ENCODE measurements around the gene RCAN2.

Gene RCAN2

GRCh38 chr6:46491628-46492547, 639 bp upstream of the RCAN2 start:
- DNase-seq (ENCODE audit: low read depth in 2 of 2) = no peak

GRCh38 chr6:46490425-46491200, 636 bp downstream of the RCAN2 start:
- no peak for DNase-seq (ENCODE audit: low read depth in 2 of 2)

DNA sequence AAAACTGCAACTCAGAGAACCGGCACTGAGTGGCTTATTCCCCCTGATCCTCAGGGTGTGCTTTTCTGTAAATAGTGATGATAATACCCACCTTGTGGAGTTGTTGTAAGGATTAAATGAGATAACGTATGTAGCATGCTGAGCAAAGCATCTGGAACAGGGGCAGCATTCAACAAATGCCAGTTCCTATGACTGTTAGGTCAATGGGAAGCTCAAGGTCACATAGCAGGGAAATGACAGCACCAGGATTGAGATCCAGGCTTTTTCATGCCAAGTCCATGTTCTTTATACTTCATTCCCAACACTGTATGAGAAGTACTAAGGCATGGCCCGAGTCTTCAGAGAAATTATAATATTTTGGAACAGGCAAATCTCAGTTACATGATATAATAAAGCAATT, 5.1 kb downstream of the RCAN2 start:
- no peak for DNase-seq (ENCODE audit: low read depth in 2 of 2)

DNA sequence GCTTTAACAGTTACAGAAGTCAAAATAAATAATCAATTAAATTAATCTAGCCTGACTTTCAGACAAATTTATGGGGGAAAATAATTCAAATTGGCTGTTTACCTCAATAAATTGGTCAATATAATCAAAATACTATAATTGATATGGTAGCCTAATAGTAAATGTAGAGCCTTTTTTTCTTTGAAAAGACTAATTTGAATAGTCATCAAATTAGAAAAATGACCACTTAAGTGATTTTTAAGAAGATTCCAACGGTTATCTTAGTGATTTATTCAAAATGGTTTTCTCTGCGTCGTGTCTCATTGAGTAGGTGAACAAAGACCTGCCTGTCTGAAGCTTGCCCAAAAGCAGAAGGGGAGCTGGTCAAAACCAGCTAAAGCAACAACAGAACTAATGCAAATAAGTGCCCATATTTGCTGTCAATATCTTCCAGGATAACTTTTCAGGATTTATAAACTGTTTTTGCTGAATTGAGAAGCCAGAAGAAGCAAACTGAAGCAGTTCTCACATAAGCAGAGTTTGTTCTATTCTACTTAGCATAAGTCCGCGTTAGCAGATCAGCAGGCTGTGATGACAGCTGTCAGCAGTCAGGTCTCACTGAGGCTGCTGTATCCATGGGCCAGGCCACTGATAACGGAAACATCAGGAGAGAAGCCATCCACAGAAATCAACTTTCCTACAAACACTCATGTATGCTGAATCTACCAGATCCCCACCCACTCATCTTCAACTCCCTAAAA, 7.0 kb downstream of the RCAN2 start:
- no peak for DNase-seq (ENCODE audit: low read depth in 2 of 2)

- no peak for DNase-seq (ENCODE audit: low read depth in 2 of 2)
These were observed 14.9 kb downstream of the RCAN2 start for GRCh38 chr6:46476301-46476700.

- DNase-seq (ENCODE audit: low read depth in 2 of 2) = no peak
These were observed 17.4 kb downstream of the RCAN2 start for GRCh38 chr6:46473881-46474280.

- DNase-seq (ENCODE audit: low read depth in 2 of 2) = no peak
These were observed 19.0 kb downstream of the RCAN2 start for GRCh38 chr6:46472243-46472642.

DNA sequence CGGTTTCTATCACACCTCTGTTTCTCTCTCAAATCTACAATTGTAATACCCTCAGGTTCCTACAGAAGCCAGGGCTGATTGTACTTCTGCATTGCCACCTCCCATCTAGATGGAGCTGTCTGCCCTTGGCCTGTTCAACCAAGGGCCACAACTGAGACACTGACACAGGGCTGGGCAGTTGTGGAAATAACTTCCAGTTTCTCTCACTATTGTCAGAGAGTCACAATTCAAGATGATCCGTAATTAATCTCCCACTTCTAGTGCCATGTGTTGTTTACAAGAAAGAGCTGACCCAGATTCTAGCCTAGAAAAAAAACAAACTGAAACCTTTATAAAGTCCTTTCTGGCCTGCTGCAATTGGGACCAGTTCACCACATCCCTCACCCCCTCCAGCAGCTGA, 22.2 kb downstream of the RCAN2 start:
- DNase-seq (ENCODE audit: low read depth in 2 of 2) = no peak

DNA sequence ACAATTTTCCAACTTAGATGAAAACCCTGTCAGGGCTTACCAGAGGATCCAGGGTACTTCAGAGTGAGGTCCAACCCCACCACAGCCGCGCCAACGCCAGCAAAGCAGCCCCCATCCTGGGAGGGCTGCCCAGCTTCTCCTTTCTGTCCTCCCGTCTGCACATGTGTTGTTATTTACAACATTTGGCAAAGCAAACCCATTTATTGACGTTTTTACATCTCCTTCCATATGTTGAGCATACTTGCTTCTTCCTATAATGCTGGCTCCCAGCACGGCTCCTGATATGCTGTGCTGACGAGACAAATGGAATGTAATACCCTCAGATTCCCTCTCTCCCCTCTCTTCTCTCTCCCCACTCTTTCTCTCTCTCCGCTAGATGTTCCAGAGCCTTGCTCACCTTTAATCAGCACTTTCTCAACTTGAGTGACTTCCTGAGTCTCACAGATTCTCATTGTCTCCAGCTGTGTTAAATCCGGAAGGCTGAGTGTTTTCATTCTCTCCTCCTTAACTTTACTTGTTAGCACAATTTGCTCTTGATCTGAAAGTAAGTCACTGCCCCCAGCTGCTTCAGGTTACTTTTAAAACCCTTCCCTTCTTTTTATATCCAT, 22.7 kb downstream of the RCAN2 start:
- DNase-seq (ENCODE audit: low read depth in 2 of 2) = no peak

DNA sequence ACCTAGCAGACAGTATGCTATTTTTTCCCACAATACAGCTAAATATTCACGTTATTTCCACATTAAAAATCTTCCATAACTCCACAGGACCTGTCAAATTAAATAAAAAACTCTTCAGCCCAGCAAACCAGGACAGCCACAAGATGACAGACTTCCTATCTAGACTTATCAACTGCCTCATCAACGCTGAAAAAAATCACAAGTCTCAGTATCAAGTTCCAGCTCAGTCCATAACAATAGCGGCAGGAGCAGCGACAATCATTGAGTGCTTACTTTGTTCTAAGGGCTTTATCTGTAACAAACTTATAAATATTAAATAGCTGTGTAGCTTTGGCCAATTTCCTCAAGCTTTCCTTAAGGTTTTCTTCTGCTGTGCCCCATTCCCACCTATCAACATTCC, 24.7 kb downstream of the RCAN2 start:
- no peak for DNase-seq (ENCODE audit: low read depth in 2 of 2)

- DNase-seq (ENCODE audit: low read depth in 2 of 2) = no peak
These were observed 25.7 kb downstream of the RCAN2 start for GRCh38 chr6:46465294-46466165.

DNA sequence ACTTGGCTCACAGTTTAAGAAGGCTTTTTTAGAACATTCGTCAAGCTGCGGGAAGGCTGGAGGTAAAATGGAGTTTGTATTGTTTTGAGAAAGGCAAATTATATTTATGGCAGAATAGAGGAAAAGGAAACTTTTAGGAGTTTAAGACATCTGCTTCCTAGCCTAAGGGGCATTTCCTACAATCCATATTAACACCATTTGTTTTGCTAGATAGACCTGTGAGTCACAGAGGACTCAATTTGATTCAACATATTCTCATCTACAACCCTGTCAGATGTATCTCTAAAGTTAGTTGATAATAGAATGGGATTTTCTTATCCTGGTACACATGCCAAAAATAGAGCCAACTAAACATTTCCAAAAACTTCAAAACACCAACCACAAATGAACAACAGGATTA, 35.0 kb downstream of the RCAN2 start:
- no peak for DNase-seq (ENCODE audit: low read depth in 2 of 2)

DNA sequence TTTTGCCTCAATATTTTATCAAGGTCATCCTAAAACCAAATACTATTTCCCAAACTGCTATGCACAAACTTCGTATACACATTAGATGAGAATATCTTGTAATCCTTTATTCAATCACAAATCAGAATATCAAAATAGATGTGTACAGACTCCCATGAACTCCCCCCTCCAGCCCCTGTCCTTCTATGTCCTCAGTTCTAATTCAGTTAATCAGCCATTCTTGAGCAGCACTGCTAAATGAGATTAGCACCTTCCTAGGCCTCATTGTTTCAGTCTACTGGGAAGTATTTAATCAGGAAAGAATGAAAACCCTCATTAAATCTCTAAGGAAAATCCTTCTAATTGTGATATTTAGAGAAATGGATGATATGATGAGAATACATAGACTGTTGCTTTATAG, 36.6 kb downstream of the RCAN2 start:
- no peak for DNase-seq (ENCODE audit: low read depth in 2 of 2)

DNA sequence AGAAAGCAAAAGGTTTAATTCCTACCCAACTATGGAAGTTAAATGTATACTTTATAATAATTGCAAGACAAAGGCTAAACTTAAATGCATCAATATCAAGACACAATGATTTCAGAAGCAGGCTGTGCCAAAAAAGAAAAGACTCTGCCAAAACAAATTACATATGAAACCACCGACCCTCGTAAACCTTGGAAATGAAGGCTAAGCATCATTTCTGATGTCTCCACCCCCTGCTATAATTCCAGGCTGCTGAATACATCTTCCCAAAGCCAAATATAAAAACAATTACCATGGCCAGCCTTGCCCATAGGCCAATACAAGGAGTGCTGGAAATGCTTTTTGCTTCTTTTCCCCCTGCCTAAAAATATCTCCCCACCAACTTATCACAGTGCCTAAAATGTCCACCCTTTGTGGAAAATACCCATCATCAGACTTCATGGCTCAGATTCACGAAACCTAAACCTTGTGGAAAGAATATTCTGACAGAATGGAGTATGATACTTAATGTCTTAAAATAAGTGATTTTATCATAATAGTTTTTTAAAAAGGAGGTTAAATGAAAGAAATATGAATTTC, 37.4 kb downstream of the RCAN2 start:
- DNase-seq (ENCODE audit: low read depth in 2 of 2) = no peak

DNA sequence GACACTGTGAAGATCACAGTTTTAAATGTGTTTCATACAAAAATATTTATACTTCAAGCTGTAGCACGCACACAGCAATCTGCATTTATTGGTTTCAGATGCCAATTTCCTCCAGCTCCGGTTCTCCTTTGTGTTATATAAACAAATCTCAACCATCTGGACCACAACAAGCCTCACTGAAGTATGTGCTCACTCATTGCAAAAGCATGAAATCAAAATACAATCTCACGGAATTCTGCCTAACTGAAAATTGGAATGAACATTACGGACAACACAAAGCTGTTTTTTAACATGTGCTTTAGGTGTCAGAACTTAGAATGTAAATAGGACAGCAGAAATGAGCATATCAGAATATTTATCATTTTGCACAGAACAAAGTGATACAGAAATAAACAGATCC, 38.0 kb downstream of the RCAN2 start:
- DNase-seq (ENCODE audit: low read depth in 2 of 2) = no peak

GRCh38 chr6:46452312-46452917, 38.8 kb downstream of the RCAN2 start:
- no peak for DNase-seq (ENCODE audit: low read depth in 2 of 2)

DNA sequence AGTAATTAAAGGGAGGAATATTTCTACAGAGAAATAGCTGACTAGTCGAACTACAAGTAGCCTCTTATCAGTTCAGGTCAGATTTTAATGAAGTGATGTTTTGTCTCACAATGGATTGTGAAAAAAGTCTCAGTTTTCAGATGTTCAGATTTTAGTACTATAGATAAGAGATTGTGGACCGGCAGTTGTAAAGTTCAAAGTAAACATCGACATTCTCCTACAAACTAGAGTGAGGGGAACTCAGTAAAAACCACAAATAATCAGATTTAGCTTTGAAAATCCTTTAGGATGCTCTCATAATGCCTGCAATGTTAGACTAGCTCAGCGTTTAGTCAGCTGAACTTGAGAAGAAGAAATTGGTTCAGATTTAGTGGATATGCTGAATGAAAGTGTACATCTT, 39.9 kb downstream of the RCAN2 start:
- DNase-seq (ENCODE audit: low read depth in 2 of 2) = no peak

- no peak for DNase-seq (ENCODE audit: low read depth in 2 of 2)
These were observed 46.3 kb downstream of the RCAN2 start for GRCh38 chr6:46444772-46445454.

- no peak for DNase-seq (ENCODE audit: low read depth in 2 of 2)
These were observed 47.6 kb downstream of the RCAN2 start for GRCh38 chr6:46443623-46444022.

- DNase-seq (ENCODE audit: low read depth in 2 of 2) = no peak
These were observed 50.6 kb downstream of the RCAN2 start for GRCh38 chr6:46440641-46441040.

Measured in stimulated activated CD8-positive, alpha-beta memory T cell treated with anti-CD3 and anti-CD28 coated beads, Interleukin-7, amount 100 ng/mL, for 1 hour (primary cell).